ENCODE results near the gene CCDC148. TPM values are rescaled to one million over a fixed set of nuclear protein-coding genes. Genes with fewer than 3 reads are reported as not detected.
"Not testable (repeated sequence)": the region's sequence is repeated elsewhere in the genome, so short reads cannot be mapped to it uniquely, and the experiment has no call there.

The CCDC148 gene
- total RNA-seq, 1 experiment from 2014 or later, result 2.1 TPM

DNA sequence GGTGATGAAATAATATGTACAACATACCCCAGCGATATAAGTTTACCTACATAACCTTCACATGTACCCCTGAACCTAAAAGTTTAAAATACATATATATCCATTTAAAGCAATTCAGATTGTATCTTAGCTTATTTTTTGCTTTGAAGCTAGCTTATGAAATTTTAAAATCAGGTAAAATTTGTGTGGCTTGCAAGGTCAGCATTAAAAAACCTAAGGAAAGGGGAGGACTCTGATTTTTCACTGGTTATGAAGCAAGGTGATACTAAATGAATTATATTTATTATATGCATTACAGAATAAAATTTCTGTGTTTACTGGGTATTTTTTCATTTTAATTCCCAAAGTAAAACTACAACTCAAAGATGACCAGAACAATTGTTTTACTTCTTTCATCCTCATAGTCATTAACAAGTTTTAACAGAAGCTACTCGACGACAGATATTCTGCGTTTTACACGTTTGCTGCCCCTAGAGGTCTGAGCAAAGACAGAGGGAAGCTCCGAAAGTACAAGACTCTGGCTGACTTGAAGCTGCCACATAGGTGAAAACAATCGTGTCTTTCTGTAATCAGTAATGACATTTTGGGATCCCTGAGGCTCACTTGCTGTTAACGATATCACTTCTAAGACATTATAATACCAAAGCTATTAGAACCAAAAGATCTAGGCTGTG lies 17.3 kb upstream of the CCDC148 start:
- POLR2A ChIA-PET, result interaction anchor here (0.8 to 1.5 kb wide), 2 partner anchors 16 to 18 kb away, joined by 3 to 4 read pairs; partner anchors contain the start of gene CCDC148
- Mint-ChIP-seq H3K36me3 (peaks cover 29% of the 10 kb centered on the region), H3K4me3 (no peak overlapping the region), H3K4me1 (peaks cover 53% of the 10 kb centered on the region), H3K9me3 (peaks cover 10% of the 10 kb centered on the region), H3K27me3 (ENCODE audit: low read depth) (no peaks in the 10 kb centered on the region), H3K27ac (peak overlapping the region; percentile 15)
- CTCF ChIA-PET, result interaction anchor here (0.6 to 2.3 kb wide), 16 partner anchors 9 to 1238 kb away, joined by 3 to 17 read pairs (median 4); partner anchors contain the start of genes CCDC148, MARCHF7 and PKP4
- TF ChIP-seq ZSCAN18 (CRISPR knock-in tag; IDR thresholded peaks at IDR 0.05) (no peak), SP1 (CRISPR knock-in tag; conservative IDR thresholded peaks at IDR 0.05) (no peak), ZNF416 (CRISPR knock-in tag; IDR thresholded peaks at IDR 0.05) (no peak), RELA (CRISPR knock-in tag; IDR thresholded peaks at IDR 0.05; ENCODE audit: borderline replicate concordance) (no peak), ZNF396 (CRISPR knock-in tag; IDR thresholded peaks at IDR 0.05; ENCODE audit: borderline replicate concordance) (no peak), TEAD4 (CRISPR knock-in tag; IDR thresholded peaks at IDR 0.05) (no peak), ZNF671 (CRISPR knock-in tag; IDR thresholded peaks at IDR 0.05) (no peak), OVOL2 (CRISPR knock-in tag; IDR thresholded peaks at IDR 0.05; ENCODE audit: borderline replicate concordance) (no peak), TEAD1 (CRISPR knock-in tag; IDR thresholded peaks at IDR 0.05) (no peak), IRF2 (CRISPR knock-in tag; IDR thresholded peaks at IDR 0.05; ENCODE audit: borderline replicate concordance, low read depth) (no peak), GRHL2 (CRISPR knock-in tag; IDR thresholded peaks at IDR 0.05; ENCODE audit: insufficient replicate concordance, severe bottlenecking) (no peak)
- TF ChIP-seq, protein P1, sequence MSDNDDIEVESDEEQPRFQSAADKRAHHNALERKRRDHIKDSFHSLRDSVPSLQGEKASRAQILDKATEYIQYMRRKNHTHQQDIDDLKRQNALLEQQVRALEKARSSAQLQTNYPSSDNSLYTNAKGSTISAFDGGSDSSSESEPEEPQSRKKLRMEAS (CRISPR knock-in tag; IDR thresholded peaks at IDR 0.05), result no peak
- TF ChIP-seq, protein P2, sequence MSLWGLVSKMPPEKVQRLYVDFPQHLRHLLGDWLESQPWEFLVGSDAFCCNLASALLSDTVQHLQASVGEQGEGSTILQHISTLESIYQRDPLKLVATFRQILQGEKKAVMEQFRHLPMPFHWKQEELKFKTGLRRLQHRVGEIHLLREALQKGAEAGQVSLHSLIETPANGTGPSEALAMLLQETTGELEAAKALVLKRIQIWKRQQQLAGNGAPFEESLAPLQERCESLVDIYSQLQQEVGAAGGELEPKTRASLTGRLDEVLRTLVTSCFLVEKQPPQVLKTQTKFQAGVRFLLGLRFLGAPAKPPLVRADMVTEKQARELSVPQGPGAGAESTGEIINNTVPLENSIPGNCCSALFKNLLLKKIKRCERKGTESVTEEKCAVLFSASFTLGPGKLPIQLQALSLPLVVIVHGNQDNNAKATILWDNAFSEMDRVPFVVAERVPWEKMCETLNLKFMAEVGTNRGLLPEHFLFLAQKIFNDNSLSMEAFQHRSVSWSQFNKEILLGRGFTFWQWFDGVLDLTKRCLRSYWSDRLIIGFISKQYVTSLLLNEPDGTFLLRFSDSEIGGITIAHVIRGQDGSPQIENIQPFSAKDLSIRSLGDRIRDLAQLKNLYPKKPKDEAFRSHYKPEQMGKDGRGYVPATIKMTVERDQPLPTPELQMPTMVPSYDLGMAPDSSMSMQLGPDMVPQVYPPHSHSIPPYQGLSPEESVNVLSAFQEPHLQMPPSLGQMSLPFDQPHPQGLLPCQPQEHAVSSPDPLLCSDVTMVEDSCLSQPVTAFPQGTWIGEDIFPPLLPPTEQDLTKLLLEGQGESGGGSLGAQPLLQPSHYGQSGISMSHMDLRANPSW (CRISPR knock-in tag; conservative IDR thresholded peaks at IDR 0.05; ENCODE audit: low read depth), result no peak
- DNase-seq (ENCODE audit: low spot score) (no peak), ATAC-seq (peak; percentile 70)

DNA sequence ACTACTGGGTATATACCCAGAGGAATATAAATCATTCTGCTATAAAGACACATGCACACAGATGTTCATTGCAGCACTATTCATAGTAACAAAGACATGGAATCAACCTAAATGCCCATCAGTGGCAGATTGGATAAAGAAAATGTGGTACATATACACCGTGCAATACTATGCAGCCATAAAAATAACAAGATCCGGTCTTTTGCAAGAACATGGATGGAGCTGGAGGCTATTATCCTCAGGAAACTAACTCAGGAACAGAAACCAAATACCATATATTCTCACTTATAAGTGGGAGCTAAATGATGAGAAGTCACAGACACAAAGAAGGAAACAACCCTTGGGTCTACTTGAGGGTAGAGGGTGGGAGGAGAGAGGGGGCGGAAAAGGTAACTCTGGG lies 16.7 kb upstream of the CCDC148 start:
- H3K27me3 Mint-ChIP-seq (ENCODE audit: low read depth); H3K9me3 Mint-ChIP-seq; DNase-seq (ENCODE audit: low spot score); H3K27ac Mint-ChIP-seq; H3K4me3 Mint-ChIP-seq; ATAC-seq: not testable (repeated sequence)
- peaks cover 29% of the 10 kb centered on the region for H3K36me3 Mint-ChIP-seq
- ChIA-PET POLR2A (interaction anchor here (1.5 kb wide), 1 partner anchor 17 kb away, joined by 3 read pairs; the partner anchor contains the start of gene CCDC148), CTCF (interaction anchor here (1.1 to 2.3 kb wide), 9 partner anchors 9 to 427 kb away, joined by 4 to 17 read pairs (median 6); partner anchors contain the start of genes CCDC148 and PKP4)
- H3K4me1 Mint-ChIP-seq, result peaks cover 51% of the 10 kb centered on the region

DNA sequence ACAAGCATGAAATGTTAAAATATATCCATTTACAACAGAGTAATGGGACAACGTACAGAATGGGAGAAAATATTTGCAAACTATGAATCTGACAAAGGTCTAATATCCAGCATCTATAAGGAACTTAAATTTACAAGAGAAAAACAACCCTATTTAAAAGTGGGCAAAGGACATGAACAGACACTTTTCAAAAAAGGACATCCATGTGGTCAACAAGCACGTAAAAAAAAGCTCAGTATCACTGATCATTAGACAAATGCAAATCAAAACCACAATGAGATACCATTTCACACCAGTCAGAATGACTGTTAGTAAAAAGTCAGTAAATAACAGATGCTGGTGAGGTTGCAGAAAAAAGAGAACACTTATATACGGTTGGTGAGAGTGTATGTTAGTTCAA lies 16.3 kb upstream of the CCDC148 start:
- CTCF ChIA-PET, result interaction anchor here (1.6 to 2.1 kb wide), 2 partner anchors 10 to 273 kb away, joined by 12 to 14 read pairs; no protein-coding TSS in a partner anchor
- not testable (repeated sequence) for H3K27me3 Mint-ChIP-seq (ENCODE audit: low read depth); DNase-seq (ENCODE audit: low spot score); H3K9me3 Mint-ChIP-seq; H3K4me3 Mint-ChIP-seq; ATAC-seq; H3K27ac Mint-ChIP-seq
- POLR2A ChIA-PET, result interaction anchor here (1.5 kb wide), 1 partner anchor 17 kb away, joined by 3 read pairs; the partner anchor contains the start of gene CCDC148
- Mint-ChIP-seq H3K4me1 (peaks cover 48% of the 10 kb centered on the region), H3K36me3 (peaks cover 29% of the 10 kb centered on the region)

GRCh38 chr2:158467248-158467647 lies 10.7 kb upstream of the CCDC148 start:
- H3K4me3 Mint-ChIP-seq, result no peak overlapping the region
- peaks cover 18% of the 10 kb centered on the region for H3K36me3 Mint-ChIP-seq
- CTCF ChIA-PET, result no interaction called here
- ATAC-seq (no peak), DNase-seq (ENCODE audit: low spot score) (no peak)
- H3K27ac Mint-ChIP-seq, result no peak overlapping the region
- H3K4me1 Mint-ChIP-seq, result peaks cover 36% of the 10 kb centered on the region
- H3K27me3 Mint-ChIP-seq (ENCODE audit: low read depth), result no peaks in the 10 kb centered on the region
- no peaks in the 10 kb centered on the region; the same call in 1 of the 2 replicates for H3K9me3 Mint-ChIP-seq
- POLR2A ChIA-PET, result interaction anchor here (1.7 kb wide), 1 partner anchor 10 kb away, joined by 5 read pairs; the partner anchor contains the start of genes CCDC148 and PKP4
- TF ChIP-seq, protein P3, sequence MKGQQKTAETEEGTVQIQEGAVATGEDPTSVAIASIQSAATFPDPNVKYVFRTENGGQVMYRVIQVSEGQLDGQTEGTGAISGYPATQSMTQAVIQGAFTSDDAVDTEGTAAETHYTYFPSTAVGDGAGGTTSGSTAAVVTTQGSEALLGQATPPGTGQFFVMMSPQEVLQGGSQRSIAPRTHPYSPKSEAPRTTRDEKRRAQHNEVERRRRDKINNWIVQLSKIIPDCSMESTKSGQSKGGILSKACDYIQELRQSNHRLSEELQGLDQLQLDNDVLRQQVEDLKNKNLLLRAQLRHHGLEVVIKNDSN (CRISPR knock-in tag; IDR thresholded peaks at IDR 0.05), result no peak
- TF ChIP-seq ZNF317 (CRISPR knock-in tag; IDR thresholded peaks at IDR 0.05; ENCODE audit: borderline replicate concordance, low read depth), result no peak
- no peak for TF ChIP-seq MXD4 (CRISPR knock-in tag; IDR thresholded peaks at IDR 0.05; ENCODE audit: borderline replicate concordance)
- no peak for TF ChIP-seq FOXK1 (CRISPR knock-in tag; IDR thresholded peaks at IDR 0.05)
- no peak for TF ChIP-seq SOX15 (CRISPR knock-in tag; IDR thresholded peaks at IDR 0.05)
- TF ChIP-seq, protein P4, sequence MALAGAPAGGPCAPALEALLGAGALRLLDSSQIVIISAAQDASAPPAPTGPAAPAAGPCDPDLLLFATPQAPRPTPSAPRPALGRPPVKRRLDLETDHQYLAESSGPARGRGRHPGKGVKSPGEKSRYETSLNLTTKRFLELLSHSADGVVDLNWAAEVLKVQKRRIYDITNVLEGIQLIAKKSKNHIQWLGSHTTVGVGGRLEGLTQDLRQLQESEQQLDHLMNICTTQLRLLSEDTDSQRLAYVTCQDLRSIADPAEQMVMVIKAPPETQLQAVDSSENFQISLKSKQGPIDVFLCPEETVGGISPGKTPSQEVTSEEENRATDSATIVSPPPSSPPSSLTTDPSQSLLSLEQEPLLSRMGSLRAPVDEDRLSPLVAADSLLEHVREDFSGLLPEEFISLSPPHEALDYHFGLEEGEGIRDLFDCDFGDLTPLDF (CRISPR knock-in tag; IDR thresholded peaks at IDR 0.05), result no peak
- TF ChIP-seq ETV6 (CRISPR knock-in tag; IDR thresholded peaks at IDR 0.05), result no peak
- TF ChIP-seq TEAD4 (CRISPR knock-in tag; IDR thresholded peaks at IDR 0.05), result no peak
- TF ChIP-seq SP1 (CRISPR knock-in tag; conservative IDR thresholded peaks at IDR 0.05), result no peak
- TF ChIP-seq ZSCAN18 (CRISPR knock-in tag; IDR thresholded peaks at IDR 0.05), result no peak
